Fibroblast of lung (primary cell): ENCODE measurements around the gene ALAS1.

Source experiments
- EZH2 ChIP-seq: IDR thresholded peaks from 2 replicates; pipeline ENCODE4 v1.5.1; 2012; ENCODE audit warnings: low read length, control low read depth, mild to moderate bottlenecking; ENCODE audit errors: missing control alignments
- TF ChIP-seq, protein P1 (sequence below), 2 donors: IDR thresholded peaks in 1 of 2; conservative IDR thresholded peaks in 1 of 2; 1 replicate in 1 of 2; 2 replicates in 1 of 2; pipeline ENCODE4 v1.5.1; 2011 to 2012; ENCODE audit warnings: low read length in 2 of 2, control low read depth in 1 of 2, inconsistent platforms in 1 of 2, low read depth in 1 of 2, mild to moderate bottlenecking in 1 of 2

DNA sequence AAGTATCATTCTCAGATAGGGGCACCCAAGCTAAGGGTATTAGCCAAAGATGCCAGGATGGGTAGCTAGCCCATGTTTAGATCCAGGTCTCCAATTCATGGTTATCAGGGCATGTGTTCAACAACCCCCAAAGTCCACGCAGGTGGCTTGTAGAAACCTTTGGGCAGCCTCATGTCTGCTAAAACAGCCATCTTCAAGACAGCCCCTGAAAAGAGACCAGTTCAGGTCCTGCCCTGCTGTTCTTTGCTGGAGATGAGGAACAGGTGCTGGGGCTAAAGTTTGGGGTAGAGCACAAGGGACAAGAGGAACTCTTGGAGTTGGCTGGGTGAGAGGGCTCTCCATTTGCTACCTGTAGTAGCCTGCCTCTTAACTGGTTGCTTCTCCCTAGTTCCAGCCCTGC is 52.2 kb downstream of the ALAS1 start:
- TF ChIP-seq, protein P1, sequence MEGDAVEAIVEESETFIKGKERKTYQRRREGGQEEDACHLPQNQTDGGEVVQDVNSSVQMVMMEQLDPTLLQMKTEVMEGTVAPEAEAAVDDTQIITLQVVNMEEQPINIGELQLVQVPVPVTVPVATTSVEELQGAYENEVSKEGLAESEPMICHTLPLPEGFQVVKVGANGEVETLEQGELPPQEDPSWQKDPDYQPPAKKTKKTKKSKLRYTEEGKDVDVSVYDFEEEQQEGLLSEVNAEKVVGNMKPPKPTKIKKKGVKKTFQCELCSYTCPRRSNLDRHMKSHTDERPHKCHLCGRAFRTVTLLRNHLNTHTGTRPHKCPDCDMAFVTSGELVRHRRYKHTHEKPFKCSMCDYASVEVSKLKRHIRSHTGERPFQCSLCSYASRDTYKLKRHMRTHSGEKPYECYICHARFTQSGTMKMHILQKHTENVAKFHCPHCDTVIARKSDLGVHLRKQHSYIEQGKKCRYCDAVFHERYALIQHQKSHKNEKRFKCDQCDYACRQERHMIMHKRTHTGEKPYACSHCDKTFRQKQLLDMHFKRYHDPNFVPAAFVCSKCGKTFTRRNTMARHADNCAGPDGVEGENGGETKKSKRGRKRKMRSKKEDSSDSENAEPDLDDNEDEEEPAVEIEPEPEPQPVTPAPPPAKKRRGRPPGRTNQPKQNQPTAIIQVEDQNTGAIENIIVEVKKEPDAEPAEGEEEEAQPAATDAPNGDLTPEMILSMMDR (conservative IDR thresholded peaks at IDR 0.05 in 1 of 2, IDR thresholded peaks at IDR 0.05 in 1 of 2; ENCODE audit: low read depth in 1 of 2, low read length in 2 of 2) = no peak
- no peak for TF ChIP-seq EZH2
